GM23248 (cell line): ENCODE results near the gene PSPH.

Experiments used
- EZH2 ChIP-seq: fragments of 200-600 bp; sonication (generic); IDR thresholded peaks from 2 replicates; pipeline ENCODE4 v1.6.1; 2018; ENCODE audit warnings: antibody characterized with exemption, mild to moderate bottlenecking; ENCODE audit not compliant: insufficient read depth, poor library complexity, severe bottlenecking
- EZH2phosphoT487 ChIP-seq: fragments of 200-600 bp; sonication (generic); IDR thresholded peaks from 2 replicates; pipeline ENCODE4 v1.6.1; 2018; ENCODE audit warnings: antibody characterized with exemption, moderate library complexity, mild to moderate bottlenecking, low read depth; ENCODE audit not compliant: insufficient read depth

DNA sequence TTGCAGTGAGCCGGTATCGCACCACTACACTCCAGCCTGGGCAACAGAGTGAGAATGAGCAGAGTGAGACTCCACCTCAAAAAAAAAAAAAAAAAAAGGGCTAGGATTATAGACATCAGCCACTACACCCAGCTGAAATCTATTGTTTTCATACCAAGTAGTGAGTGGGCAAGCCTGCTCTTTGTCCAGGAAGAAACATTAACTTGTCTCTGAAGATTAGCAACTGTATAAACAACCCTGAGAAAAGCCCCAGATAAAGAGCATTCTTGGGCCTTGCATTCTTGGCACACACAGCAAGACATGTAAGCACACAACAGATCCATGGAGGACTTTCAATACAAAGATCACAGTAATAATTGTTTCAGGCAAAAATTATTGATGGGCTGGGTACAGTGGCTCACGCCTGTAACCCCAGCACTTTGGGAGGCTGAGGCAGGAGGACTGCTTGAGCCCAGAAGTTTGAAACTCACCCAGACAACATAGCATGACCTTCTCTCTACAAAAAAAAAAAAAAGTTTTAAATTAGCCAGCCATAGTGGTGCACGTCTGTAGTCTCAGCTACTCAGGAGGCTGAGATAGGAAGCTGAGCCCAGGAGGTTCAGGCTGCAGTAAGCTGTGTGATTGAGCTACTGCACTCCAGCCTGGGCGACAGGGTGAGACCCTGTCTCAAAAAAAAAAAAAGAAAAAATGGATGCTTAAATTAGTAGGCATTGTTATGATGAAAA lies 4.4 kb downstream of the PSPH start:
- TF ChIP-seq EZH2phosphoT487: no peak
- TF ChIP-seq EZH2: no peak
